ENCODE data around the gene ITIH5.
"Not testable (repeated sequence)": the region's sequence is repeated elsewhere in the genome, so short reads cannot be mapped to it uniquely, and the experiment has no call there.

The ITIH5 gene

DNA sequence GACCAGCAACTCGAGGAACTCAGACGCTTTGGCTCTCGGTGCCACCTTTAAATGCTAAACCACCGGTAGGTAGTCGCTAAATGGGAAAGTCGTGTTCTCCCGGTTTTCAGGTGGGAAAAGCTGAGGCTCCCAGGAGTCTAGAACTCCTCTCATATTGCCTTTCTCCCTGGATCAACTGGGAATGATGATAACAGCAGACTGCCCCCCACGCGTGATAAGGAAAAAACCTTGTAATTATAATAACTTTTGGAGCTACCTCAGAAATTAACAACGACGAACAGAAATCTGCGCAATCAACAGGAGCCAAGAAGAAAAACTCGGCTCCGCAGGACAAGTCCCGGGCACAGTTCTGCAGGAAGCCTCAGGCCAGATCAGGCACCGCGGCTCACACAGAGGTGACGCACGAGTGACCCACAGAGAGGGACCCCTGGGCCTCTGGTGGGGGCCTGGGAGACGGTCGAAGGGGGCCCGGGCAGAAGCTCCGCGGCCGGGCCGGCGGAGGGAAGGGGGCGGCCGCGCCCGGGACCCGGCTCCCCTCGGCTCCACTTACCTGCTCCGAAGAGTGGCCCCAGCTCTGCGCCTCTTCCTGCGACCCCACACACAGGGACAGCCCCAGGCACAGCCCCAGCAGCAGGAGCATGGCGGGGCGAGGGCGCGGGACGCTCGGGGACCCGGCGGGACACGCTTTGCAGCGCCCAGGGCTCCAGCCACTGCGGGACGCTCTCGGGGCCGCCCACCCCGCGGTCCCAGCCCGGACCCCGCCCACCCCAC is at the start of gene ITIH5:
Gene ITIH5 (minus strand): TSS at position 714 of the 771 bp plus-strand sequence. CDS start 74 bp downstream, at position 640.
- DNase-seq: no peak

DNA sequence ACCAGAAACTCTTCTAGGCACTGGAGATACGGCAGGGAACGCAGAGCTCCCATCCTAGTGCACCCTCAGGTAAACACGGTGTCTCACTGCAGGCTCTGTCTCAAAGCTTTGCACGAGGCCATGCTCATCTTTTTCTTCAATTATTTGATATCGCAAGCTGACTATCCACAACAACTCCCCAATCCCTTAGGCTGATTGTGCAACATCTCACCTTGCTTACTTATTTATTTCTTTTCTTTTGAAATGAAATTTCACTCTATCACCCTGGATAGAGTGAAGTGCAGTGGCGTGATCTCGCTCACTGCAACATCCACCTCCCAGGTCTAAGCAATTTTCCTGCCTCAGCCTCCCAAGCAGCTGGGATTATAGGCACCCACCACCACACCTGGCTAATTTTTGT is 48.7 kb upstream of the ITIH5 start:
- DNase-seq: no peak

- DNase-seq: not testable (repeated sequence)
Measured at GRCh38 chr10:7711075-7711474, 44.3 kb upstream of the ITIH5 start.

- DNase-seq: no peak
Measured at GRCh38 chr10:7710446-7710845, 43.7 kb upstream of the ITIH5 start.

DNA sequence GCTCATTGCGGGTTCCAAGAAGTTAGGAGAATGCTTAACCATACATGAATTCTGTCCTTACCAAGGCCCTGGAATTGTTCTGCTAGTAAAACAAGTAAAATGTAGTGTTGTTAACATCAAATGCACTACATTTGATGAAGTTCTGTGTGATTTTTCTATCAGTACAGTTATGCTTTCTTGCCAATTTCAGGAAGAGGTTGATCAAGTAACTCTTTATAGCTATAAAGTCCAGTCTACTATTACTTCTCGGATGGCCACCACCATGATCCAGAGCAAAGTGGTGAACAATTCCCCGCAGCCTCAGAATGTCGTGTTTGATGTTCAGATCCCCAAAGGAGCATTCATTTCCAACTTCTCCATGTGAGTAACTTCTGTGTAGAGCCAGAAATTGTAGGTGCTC is 42.1 kb upstream of the ITIH5 start:
- DNase-seq: no peak

DNA sequence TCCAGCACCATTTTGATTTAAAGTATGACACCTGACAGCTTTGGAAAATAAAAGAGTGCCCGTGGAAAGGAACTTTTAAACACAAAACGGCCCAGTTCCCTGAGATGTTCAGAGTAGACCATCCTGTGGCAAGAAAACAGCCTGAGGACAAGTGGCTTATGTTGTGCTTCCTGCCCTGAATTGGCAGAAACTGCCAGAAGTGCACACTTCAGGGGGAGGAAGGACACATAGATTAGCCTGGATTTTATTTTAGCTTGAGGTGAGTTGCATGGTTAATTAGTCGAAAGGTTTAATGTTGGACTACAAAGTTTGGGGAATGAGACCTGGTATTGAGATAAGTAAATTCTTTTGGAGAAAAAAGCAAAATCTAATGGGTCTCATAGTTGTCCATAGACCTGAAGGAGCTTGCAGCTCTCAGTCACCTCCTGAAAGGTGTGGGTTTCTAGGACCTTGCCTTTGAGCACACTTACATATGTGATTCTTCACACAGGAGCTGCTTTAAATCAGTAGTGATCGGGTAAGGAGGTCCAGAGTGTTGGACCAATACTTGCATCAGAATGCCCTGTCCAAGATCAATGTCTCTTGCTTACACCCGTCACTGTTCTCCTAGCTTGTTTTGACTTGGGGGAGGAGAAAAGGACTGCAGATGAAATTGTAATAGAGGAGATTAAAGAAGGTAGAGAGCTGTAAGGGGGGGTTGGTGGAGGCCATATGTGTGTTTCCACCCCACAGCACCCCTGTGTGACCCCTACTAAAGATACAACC is 41.3 kb upstream of the ITIH5 start:
- no peak for DNase-seq

DNA sequence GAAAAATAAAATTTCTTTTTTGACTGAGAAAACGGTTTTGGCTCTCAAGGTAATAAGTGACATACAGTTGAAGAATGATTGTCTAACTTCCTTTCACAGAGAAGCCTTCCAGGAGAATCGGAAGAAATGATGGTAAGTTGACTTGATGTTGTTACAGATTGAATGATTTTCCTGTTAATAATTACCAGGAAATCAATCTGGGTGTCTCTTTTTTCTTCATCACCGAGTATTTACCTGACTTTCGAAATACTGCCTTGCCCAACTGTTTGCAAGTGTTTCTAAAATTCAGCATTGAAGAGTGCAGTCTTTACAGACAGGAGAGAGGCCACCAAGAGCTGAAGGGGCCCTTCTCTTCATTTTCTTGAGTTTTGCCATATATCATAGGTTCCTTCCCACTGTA is 40.3 kb upstream of the ITIH5 start:
- no peak for DNase-seq

GRCh38 chr10:7706534-7707073 is 39.8 kb upstream of the ITIH5 start:
- no peak for DNase-seq

- DNase-seq: no peak
Measured at GRCh38 chr10:7705341-7705740, 38.6 kb upstream of the ITIH5 start.

DNA sequence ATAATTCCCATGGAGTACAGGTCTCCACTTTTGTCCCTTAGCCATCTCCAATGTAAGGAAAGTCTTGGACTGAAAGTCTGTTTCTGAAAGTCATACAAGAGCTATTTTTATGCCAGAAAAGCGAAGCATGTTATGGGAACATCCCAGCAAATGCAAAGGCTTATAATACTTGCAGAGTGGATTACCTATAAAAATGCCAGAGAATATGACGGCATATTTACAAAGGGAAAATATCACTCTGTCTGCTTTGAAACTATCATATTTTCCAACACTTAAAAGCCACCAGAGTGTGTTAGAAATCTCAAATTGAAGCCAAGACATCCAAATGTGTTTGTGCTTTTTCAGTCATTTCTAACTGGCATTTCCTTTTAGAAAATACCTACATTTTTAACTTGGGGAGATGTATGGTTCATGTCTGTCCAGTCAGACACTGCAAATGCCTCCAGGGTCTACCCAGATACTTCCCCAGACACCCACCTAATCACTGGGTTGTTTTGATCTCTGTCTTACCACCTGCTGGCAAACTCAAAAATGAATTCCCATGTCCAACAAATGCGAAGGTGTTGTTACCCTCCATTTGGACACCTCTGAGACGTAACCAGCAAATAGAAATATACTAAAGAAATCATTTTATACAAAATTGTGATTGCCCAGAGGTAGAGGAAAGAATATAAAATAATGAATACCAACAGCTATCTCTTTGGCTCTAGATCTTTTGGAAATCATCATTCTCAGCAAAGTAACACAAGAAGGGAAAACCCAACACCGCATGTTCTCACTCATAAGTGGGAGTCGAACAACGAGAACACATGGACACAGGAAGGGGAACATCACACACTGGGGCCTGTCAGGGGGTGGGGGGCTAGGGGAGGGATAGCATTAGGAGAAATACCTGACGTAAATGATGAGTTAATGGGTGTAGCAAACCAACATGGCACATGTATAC is 37.6 kb upstream of the ITIH5 start:
- no peak for DNase-seq

DNA sequence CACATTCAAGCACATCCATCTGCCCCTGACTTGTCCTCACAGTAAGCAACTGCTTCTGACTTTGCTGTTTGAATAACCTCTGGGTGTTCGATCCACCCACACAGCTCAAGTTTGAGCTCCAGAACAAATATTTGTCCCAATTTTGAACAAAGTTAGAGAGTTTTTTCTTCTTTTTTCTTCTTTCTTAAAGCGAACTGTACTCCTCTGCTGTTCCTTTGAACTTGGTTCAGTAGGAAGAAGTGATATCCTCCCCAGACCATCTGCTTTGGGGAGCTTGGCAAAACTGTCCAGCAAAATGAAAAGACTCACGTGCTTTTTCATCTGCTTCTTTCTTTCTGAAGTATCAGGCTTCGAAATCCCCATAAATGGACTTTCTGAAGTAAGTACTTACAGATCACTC is 36.4 kb upstream of the ITIH5 start, which contains the start of gene ITIH2:
Gene ITIH2 (plus strand): TSS at position 177 of the 400 bp plus-strand sequence. CDS start 119 bp downstream, at position 296.
- no peak for DNase-seq

GRCh38 chr10:7702288-7702812 is 35.6 kb upstream of the ITIH5 start:
- no peak for DNase-seq

- no peak for DNase-seq
Measured at GRCh38 chr10:7701158-7701742, 34.5 kb upstream of the ITIH5 start.

- DNase-seq: no peak
Measured at GRCh38 chr10:7700577-7701125, 33.9 kb upstream of the ITIH5 start.

DNA sequence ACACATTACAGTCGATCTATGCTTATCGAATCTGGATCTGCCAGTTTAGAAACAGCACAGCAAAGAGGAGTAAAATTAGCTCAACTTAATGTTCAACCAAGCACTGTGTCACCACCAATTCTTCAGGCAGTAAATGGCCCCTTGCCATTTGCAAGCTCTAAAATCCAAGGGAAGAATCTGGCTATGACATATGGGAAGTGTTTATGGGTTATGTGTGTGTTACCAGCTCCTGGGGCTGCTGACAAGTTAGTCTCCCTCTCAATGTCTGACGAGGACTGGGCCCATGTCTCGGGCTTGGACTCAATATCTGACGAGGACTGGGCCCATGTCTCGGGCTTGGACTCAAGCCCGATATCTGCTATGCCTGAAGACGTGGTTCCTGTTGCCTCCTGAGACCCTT is 30.7 kb upstream of the ITIH5 start:
- DNase-seq: no peak

DNA sequence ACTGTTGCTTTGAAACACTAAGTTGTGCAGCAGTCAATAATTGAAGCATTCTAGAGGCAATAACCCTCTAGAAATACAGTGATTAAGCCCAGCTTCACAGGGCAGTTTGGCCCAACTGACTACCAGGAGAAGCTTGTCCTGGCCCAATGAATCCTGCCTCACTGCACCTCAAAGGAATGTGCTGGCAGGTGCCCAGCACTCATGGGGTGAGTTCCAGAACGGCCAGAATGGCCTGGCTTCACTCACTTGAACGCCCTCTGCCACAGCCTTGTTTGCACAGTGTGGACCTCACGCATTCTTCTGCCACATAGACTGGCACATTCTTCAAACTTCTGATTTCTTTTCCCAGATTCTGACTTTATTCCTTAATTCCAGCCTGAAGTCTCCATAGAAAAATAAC is 29.8 kb upstream of the ITIH5 start:
- DNase-seq: no peak

DNA sequence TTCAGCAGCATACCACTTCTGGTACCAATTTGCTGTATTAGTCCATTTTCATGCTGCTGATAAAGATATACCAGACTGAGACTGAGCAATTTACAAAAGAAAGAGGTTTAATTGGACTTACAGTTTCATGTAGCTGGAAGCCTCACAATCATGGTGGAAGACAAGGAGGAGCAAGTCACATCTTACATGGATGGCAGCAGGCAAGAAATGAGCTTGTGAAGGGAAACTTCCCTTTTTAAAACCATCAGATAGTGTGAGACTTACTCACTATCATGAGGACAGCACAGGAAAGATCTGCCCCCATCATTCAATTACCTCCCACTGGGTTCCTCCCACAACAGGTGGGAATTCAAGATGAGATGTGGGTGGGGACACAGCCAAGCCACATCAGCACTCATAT is 26.4 kb upstream of the ITIH5 start:
- DNase-seq: not testable (repeated sequence)

GRCh38 chr10:7692368-7692767 is 25.6 kb upstream of the ITIH5 start:
- DNase-seq: not testable (repeated sequence)

DNA sequence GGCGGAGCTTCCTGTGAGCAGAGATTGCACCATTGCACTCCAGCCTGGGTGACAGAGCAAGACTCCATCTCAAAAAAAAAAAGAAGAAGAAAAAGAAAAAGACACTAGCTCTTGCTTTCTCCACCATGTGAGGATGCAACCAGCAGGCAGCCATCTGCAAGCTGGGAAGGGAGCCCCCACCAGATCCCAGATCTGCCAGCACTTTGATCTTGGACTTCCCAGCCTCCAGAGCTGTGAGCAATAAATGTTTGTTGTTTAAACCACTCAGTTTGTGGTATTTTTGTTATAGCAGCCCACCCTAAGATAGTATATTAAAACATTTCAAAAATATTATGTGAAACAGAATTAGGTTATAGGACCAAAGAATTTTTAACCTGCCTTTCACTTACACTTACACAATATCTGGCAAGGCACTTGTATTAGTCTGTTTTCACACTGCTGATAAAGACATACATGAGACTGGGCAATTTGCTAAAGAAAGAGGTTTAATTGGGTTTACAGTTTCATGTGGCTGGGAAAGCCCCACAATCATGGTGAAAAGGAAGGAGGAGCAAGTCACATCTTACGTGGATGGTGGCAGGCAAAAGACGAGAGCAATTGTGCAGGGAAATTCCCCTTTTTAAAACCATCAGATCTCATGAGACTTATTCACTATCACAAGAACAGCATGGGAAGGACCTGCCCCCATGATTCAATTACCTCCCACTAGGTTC is 24.3 kb upstream of the ITIH5 start:
- DNase-seq: not testable (repeated sequence)

- no peak for DNase-seq
Measured at GRCh38 chr10:7689591-7689990, 22.8 kb upstream of the ITIH5 start.
